Hepatic stellate cell (primary cell): ENCODE data around the gene FRMD4A.

ENCODE experiments used
- DNase-seq: peaks from one replicate; pipeline ENCODE4 v3.0.0; 2011; ENCODE audit warnings: low spot score

Gene FRMD4A

GRCh38 chr10:14017467-14017866, 313.3 kb downstream of the FRMD4A start:
- no peak for DNase-seq

- no peak for DNase-seq
These were observed 313.8 kb downstream of the FRMD4A start for GRCh38 chr10:14016931-14017333.

- DNase-seq = no peak
These were observed 314.6 kb downstream of the FRMD4A start for GRCh38 chr10:14016011-14016536.

GRCh38 chr10:14014423-14014822, 316.3 kb downstream of the FRMD4A start:
- DNase-seq = no peak

GRCh38 chr10:14010769-14011574, 319.8 kb downstream of the FRMD4A start:
- DNase-seq = no peak

- peak; percentile 61 for DNase-seq
These were observed 320.6 kb downstream of the FRMD4A start for GRCh38 chr10:14010101-14010558.

- no peak for DNase-seq
These were observed 321.2 kb downstream of the FRMD4A start for GRCh38 chr10:14009371-14010100.

GRCh38 chr10:14008740-14009080, 322.0 kb downstream of the FRMD4A start:
- DNase-seq = no peak

- DNase-seq = no peak
These were observed 326.2 kb downstream of the FRMD4A start for GRCh38 chr10:14004536-14004935.

GRCh38 chr10:14003517-14004184, 327.1 kb downstream of the FRMD4A start:
- DNase-seq = no peak

- no peak for DNase-seq
These were observed 329.3 kb downstream of the FRMD4A start for GRCh38 chr10:14001298-14002040.

GRCh38 chr10:13998163-13998835, 332.4 kb downstream of the FRMD4A start:
- DNase-seq = no peak

GRCh38 chr10:13997650-13998049, 333.1 kb downstream of the FRMD4A start:
- DNase-seq = no peak

- no peak for DNase-seq
These were observed 335.8 kb downstream of the FRMD4A start for GRCh38 chr10:13994932-13995331.

- no peak for DNase-seq
These were observed 337.0 kb downstream of the FRMD4A start for GRCh38 chr10:13993673-13994089.

- DNase-seq = no peak
These were observed 337.6 kb downstream of the FRMD4A start for GRCh38 chr10:13993169-13993568.

- DNase-seq = no peak
These were observed 339.4 kb downstream of the FRMD4A start for GRCh38 chr10:13991353-13991752.

GRCh38 chr10:13990946-13991345, 339.8 kb downstream of the FRMD4A start:
- DNase-seq = no peak

- DNase-seq = no peak
These were observed 340.3 kb downstream of the FRMD4A start for GRCh38 chr10:13990392-13990805.

- no peak for DNase-seq
These were observed 341.1 kb downstream of the FRMD4A start for GRCh38 chr10:13989616-13990015.

GRCh38 chr10:13987446-13987845, 343.3 kb downstream of the FRMD4A start:
- peak; percentile 68 for DNase-seq
